Stomach (tissue), 9 donors: ENCODE data around the gene CARMIL1. TPM values are rescaled to one million over a fixed set of nuclear protein-coding genes. Genes with fewer than 3 reads are reported as not detected.

ENCODE experiments used
- DNase-seq, 2 donors: peaks; one replicate each; pipeline versions ENCODE4 v3.0.0 to v3.0.0-alpha.2; 2013 to 2019
- H3K27ac ChIP-seq, 5 donors: fragments of 200-600 bp in 4 of 5; sonication (generic) in 4 of 5; one replicate each; pipeline ENCODE4 v1.5.1; 2013 to 2019; ENCODE audit warnings: mild to moderate bottlenecking in 1 of 5, moderate library complexity in 1 of 5
- H3K27me3 ChIP-seq, 3 donors: fragments of 200-600 bp; sonication (generic); one replicate each; pipeline ENCODE4 v1.5.1; 2017 to 2019; ENCODE audit warnings: mixed run types in 1 of 3
- H3K36me3 ChIP-seq, 4 donors: fragments of 200-600 bp; sonication (generic); 1 replicate in 3 of 4; 2 replicates in 1 of 4; pipeline ENCODE4 v1.5.1; 2016 to 2019
- H3K4me1 ChIP-seq, 4 donors: fragments of 200-600 bp; sonication (generic); one replicate each; pipeline ENCODE4 v1.5.1; 2016 to 2019
- H3K4me3 ChIP-seq, 4 donors: fragments of 200-600 bp; sonication (generic) in 3 of 4; one replicate each; pipeline ENCODE4 v1.5.1; 2016 to 2019; ENCODE audit warnings: mild to moderate bottlenecking in 1 of 4
- H3K9me3 ChIP-seq, 4 donors: fragments of 200-600 bp; sonication (generic); one replicate each; pipeline ENCODE4 v1.5.1; 2016 to 2019
- EP300 ChIP-seq: sonication (generic); formaldehyde crosslinking; IDR thresholded peaks from one replicate; pipeline ENCODE4 v1.6.1; 2017; ENCODE audit warnings: antibody characterized with exemption
- POLR2A ChIP-seq, 4 donors: fragments of 450-650 bp; IDR thresholded peaks; one replicate each; pipeline ENCODE4 v1.6.1; 2016; ENCODE audit warnings: antibody characterized with exemption in 4 of 4, control low read depth in 2 of 4, mild to moderate bottlenecking in 1 of 4, moderate library complexity in 1 of 4
- POLR2AphosphoS5 ChIP-seq, 3 donors: sonication (generic); formaldehyde crosslinking; IDR thresholded peaks; one replicate each; pipeline ENCODE4 v1.6.1; 2016; ENCODE audit warnings: antibody characterized with exemption in 3 of 3
- WGBS, 5 donors: extraction: QIAGEN DNeasy Blood & Tissue Kit in 3 of 5; methylation state at CpG; one replicate each; pipeline versions ENCODE4 v1.1.5 to v1.1.7; 2013 to 2018; 5-methylcytosine and 5-hydroxymethylcytosine counted together
- intact Hi-C: fragments of 100-400 bp; cut with DNase I; formaldehyde crosslinking; loops from one replicate; pipeline ENCODE4 v1.15.1; 2023; ENCODE audit warnings: low total_unique reads
- polyA plus RNA-seq, 3 donors: library from polyadenylated mRNA; stranded (reverse); fragments of 200-250 nt; gene quantifications; one replicate each; pipeline ENCODE4 v1.2.3, GENCODE V29; 2013
- total RNA-seq, 5 donors: library from RNA; depleted of rRNA; stranded (reverse); fragments of >200 nt; gene quantifications; one replicate each; pipeline versions ENCODE4 v1.1.0 to v1.2.3, GENCODE V29; 2014 to 2016
- TF ChIP-seq, protein P1 (sequence below), 7 experiments: fragments of 450-650 bp in 4 of 7; fragments of 200-600 bp in 3 of 7; sonication (generic) in 3 of 7; IDR thresholded peaks; one replicate each; pipeline ENCODE4 v1.5.1; 2016 to 2019; ENCODE audit warnings: antibody characterized with exemption in 7 of 7, control low read depth in 2 of 7, mild to moderate bottlenecking in 1 of 7
- donor health status: healthy with polysubstance abuse.
- donor health status: Bipolar disorder and iron deficiency.
- donor health status: healthy.

CARMIL1 gene
- total and polyA plus RNA-seq, 8 donors, result 10.5 to 42.7 (median 14.9) TPM

DNA sequence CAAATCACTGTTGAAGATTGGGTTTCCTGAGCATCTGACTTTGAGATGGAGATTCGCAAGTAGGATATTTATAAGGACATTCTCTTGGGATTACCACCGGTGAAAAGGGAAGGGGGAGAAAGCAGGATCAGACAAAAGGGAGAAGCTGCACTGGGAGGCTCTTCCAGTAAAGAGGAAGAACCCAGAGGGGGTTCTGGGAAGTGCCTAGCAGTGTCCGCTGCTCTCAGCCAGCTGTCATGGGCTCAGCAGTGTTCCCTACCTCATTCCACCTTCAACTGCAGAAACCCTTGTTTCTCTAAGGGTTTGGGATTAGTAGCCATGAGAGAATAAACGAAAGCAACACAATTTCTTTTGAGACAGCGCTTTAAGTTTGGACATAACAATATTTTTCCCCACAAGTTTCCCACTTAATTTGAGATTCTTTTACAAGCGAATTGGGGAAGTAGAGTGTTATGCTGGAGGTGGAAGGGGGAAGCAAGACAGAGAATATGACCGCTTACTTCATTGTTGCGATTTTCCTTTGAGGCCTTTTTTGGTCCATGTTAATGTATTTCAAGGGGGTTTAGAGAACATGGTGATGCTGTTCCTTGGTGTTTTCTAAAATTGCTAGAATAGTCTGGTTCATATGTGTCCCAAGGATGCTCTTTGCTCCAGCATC, 218.3 kb downstream of the CARMIL1 start:
- TF ChIP-seq POLR2AphosphoS5 (IDR thresholded peaks at IDR 0.05) (no peak), POLR2A (IDR thresholded peaks at IDR 0.05) (no peak), EP300 (no peak)
- TF ChIP-seq, protein P1, sequence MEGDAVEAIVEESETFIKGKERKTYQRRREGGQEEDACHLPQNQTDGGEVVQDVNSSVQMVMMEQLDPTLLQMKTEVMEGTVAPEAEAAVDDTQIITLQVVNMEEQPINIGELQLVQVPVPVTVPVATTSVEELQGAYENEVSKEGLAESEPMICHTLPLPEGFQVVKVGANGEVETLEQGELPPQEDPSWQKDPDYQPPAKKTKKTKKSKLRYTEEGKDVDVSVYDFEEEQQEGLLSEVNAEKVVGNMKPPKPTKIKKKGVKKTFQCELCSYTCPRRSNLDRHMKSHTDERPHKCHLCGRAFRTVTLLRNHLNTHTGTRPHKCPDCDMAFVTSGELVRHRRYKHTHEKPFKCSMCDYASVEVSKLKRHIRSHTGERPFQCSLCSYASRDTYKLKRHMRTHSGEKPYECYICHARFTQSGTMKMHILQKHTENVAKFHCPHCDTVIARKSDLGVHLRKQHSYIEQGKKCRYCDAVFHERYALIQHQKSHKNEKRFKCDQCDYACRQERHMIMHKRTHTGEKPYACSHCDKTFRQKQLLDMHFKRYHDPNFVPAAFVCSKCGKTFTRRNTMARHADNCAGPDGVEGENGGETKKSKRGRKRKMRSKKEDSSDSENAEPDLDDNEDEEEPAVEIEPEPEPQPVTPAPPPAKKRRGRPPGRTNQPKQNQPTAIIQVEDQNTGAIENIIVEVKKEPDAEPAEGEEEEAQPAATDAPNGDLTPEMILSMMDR (IDR thresholded peaks at IDR 0.05), result no peak
- intact Hi-C loops, result no loop called here
- Histone ChIP-seq H3K9me3 (no peaks in the 10 kb centered on the region), H3K27ac (no peak overlapping the region), H3K4me3 (no peak overlapping the region), H3K27me3 (no peaks in the 10 kb centered on the region), H3K4me1 (no peaks in the 10 kb centered on the region), H3K36me3 (peaks cover 0 to 17% (median 7%) of the 10 kb centered on the region in 4 donors)
- no peak for DNase-seq
- 85 to 94% (median 89%) methylated on average over 8 of the region's 8 CpGs for WGBS, 5 donors

DNA sequence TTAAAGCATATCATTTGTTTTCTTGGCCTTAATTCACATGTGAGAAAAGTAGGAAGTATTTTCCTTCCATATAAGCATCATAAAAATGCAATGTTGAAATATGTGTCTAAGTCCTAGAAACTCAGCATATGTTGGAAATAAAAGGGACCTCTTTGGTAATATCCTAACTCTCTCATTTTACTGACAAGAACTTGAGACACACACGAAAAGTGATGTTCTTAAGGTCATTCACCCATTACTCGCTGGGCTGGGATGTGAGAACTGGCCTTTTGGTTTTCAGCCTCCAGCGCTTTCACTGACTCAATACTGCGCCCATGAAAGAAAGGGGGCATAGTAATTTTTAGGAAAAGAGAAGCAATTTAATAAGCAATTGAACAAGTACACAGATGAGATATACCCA, 219.3 kb downstream of the CARMIL1 start:
- Histone ChIP-seq H3K4me3 (no peak overlapping the region), H3K27me3 (no peaks in the 10 kb centered on the region), H3K4me1 (no peaks in the 10 kb centered on the region), H3K36me3 (peaks cover 0 to 15% (median 7%) of the 10 kb centered on the region in 4 donors), H3K9me3 (no peaks in the 10 kb centered on the region), H3K27ac (no peak overlapping the region)
- DNase-seq, result no peak
- intact Hi-C loops, result no loop called here
- WGBS, 5 donors, result 86 to 93% (median 91%) methylated on average over 4 of the region's 4 CpGs
- TF ChIP-seq, protein P1 (IDR thresholded peaks at IDR 0.05), result no peak
- no peak for TF ChIP-seq EP300
- TF ChIP-seq POLR2AphosphoS5 (IDR thresholded peaks at IDR 0.05), result no peak
- no peak for TF ChIP-seq POLR2A (IDR thresholded peaks at IDR 0.05)

DNA sequence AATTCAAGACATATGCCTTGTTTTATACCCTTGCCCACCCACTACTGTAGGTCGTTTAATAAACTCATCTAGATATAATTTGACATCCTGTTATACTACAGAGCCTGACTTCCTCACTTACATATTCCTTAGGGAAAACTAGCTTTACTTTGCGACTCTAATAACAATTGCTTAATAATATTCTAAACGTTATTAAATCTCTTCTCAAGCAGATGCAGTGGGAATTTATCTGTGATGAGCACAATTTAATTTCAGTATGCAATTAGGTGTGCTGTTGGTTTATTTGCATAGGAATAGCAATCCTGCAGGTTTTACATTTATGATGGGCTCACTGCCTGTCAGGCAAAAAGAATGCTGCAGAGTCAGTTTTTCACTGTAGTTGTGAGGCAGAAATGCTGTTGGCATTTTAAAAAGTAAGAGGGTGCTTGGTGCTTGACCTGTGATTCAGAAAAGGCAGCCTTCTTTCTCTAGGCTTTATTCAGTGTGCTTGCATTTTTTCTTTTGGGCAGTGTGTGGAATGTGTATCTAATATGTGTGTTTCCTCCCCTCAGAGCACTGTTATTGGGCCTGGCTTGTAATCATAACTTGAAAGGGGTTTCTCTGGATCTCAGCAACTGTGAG, 220.6 kb downstream of the CARMIL1 start:
- H3K4me3 ChIP-seq, result no peak overlapping the region
- DNase-seq, result no peak
- H3K27me3 ChIP-seq, result no peaks in the 10 kb centered on the region
- peaks cover 0 to 13% (median 4%) of the 10 kb centered on the region in 4 donors for H3K36me3 ChIP-seq
- H3K9me3 ChIP-seq, result no peaks in the 10 kb centered on the region
- WGBS, 5 donors, result 49 to 69% (median 59%) methylated on average over 3 of the region's 3 CpGs
- TF ChIP-seq POLR2AphosphoS5 (IDR thresholded peaks at IDR 0.05) (no peak), EP300 (no peak), POLR2A (IDR thresholded peaks at IDR 0.05) (no peak)
- TF ChIP-seq, protein P1 (IDR thresholded peaks at IDR 0.05), result no peak
- intact Hi-C loops, result no loop called here
- no peak overlapping the region for H3K27ac ChIP-seq
- no peaks in the 10 kb centered on the region for H3K4me1 ChIP-seq

DNA sequence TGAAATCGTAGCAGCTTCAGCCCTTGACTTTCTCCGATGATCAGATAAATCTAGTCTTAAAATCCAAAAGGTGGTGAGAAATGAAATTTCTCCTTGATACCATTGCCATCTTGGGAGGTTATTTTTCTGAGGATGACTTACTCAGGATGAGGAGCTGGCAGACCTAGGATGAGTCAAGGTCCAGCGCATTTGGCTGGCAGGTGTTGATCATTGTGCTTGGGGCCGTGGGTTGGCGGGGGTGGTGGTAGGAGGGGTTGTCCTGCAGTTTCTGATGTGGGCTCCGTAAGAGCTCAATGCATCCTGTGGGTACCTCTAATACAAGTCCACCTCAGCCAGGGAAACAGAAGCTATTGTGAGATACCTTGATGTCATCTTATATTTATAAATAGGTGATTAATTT, 224.5 kb downstream of the CARMIL1 start:
- no peak overlapping the region for H3K27ac ChIP-seq
- intact Hi-C loops, result no loop called here
- no peak for TF ChIP-seq POLR2AphosphoS5 (IDR thresholded peaks at IDR 0.05)
- TF ChIP-seq EP300, result no peak
- TF ChIP-seq POLR2A (IDR thresholded peaks at IDR 0.05), result no peak
- TF ChIP-seq, protein P1 (IDR thresholded peaks at IDR 0.05), result no peak
- no peak overlapping the region for H3K4me3 ChIP-seq
- H3K36me3 ChIP-seq, result peaks cover 0 to 16% (median 5%) of the 10 kb centered on the region in 4 donors
- H3K9me3 ChIP-seq, result no peaks in the 10 kb centered on the region
- H3K27me3 ChIP-seq, result no peaks in the 10 kb centered on the region
- 90 to 94% (median 92%) methylated on average over 6 of the region's 6 CpGs for WGBS, 5 donors
- DNase-seq, result no peak
- no peaks in the 10 kb centered on the region for H3K4me1 ChIP-seq
